ENCODE measurements around the gene XK. TPM values are rescaled to one million over a fixed set of nuclear protein-coding genes. Genes with fewer than 3 reads are reported as not detected.

Gene XK
- total and polyA plus RNA-seq, 2 experiments from 2014 or later = 0.29 to 1.5 TPM

GRCh38 chrX:37686996-37687395 is 1.4 kb downstream of the XK start (continued):
- TF ChIP-seq, protein P1, sequence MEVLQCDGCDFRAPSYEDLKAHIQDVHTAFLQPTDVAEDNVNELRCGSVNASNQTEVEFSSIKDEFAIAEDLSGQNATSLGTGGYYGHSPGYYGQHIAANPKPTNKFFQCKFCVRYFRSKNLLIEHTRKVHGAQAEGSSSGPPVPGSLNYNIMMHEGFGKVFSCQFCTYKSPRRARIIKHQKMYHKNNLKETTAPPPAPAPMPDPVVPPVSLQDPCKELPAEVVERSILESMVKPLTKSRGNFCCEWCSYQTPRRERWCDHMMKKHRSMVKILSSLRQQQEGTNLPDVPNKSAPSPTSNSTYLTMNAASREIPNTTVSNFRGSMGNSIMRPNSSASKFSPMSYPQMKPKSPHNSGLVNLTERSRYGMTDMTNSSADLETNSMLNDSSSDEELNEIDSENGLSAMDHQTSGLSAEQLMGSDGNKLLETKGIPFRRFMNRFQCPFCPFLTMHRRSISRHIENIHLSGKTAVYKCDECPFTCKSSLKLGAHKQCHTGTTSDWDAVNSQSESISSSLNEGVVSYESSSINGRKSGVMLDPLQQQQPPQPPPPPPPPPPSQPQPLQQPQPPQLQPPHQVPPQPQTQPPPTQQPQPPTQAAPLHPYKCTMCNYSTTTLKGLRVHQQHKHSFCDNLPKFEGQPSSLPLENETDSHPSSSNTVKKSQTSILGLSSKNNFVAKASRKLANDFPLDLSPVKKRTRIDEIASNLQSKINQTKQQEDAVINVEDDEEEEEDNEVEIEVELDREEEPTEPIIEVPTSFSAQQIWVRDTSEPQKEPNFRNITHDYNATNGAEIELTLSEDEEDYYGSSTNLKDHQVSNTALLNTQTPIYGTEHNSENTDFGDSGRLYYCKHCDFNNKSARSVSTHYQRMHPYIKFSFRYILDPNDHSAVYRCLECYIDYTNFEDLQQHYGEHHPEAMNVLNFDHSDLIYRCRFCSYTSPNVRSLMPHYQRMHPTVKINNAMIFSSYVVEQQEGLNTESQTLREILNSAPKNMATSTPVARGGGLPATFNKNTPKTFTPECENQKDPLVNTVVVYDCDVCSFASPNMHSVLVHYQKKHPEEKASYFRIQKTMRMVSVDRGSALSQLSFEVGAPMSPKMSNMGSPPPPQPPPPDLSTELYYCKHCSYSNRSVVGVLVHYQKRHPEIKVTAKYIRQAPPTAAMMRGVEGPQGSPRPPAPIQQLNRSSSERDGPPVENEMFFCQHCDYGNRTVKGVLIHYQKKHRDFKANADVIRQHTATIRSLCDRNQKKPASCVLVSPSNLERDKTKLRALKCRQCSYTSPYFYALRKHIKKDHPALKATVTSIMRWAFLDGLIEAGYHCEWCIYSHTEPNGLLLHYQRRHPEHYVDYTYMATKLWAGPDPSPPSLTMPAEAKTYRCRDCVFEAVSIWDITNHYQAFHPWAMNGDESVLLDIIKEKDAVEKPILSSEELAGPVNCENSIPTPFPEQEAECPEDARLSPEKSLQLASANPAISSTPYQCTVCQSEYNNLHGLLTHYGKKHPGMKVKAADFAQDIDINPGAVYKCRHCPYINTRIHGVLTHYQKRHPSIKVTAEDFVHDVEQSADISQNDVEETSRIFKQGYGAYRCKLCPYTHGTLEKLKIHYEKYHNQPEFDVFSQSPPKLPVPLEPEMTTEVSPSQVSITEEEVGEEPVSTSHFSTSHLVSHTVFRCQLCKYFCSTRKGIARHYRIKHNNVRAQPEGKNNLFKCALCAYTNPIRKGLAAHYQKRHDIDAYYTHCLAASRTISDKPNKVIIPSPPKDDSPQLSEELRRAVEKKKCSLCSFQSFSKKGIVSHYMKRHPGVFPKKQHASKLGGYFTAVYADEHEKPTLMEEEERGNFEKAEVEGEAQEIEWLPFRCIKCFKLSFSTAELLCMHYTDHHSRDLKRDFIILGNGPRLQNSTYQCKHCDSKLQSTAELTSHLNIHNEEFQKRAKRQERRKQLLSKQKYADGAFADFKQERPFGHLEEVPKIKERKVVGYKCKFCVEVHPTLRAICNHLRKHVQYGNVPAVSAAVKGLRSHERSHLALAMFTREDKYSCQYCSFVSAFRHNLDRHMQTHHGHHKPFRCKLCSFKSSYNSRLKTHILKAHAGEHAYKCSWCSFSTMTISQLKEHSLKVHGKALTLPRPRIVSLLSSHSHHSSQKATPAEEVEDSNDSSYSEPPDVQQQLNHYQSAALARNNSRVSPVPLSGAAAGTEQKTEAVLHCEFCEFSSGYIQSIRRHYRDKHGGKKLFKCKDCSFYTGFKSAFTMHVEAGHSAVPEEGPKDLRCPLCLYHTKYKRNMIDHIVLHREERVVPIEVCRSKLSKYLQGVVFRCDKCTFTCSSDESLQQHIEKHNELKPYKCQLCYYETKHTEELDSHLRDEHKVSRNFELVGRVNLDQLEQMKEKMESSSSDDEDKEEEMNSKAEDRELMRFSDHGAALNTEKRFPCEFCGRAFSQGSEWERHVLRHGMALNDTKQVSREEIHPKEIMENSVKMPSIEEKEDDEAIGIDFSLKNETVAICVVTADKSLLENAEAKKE (CRISPR knock-in tag; IDR thresholded peaks at IDR 0.05) = no peak
- TF ChIP-seq CREB1 (CRISPR knock-in tag; IDR thresholded peaks at IDR 0.05; ENCODE audit: low read depth) (no peak), JUNB (IDR thresholded peaks at IDR 0.05; ENCODE audit: unreplicated experiment) (no peak), STAT1 (IDR thresholded peaks at IDR 0.05; ENCODE audit: unreplicated experiment) (no peak), CTCF (conservative IDR thresholded peaks at IDR 0.05; ENCODE audit: low read depth in 2 of 2) (no peak), ZNF114 (CRISPR knock-in tag; IDR thresholded peaks at IDR 0.05) (no peak), NANOG (IDR thresholded peaks at IDR 0.05; ENCODE audit: borderline replicate concordance) (no peak)
- TF ChIP-seq, protein P2, sequence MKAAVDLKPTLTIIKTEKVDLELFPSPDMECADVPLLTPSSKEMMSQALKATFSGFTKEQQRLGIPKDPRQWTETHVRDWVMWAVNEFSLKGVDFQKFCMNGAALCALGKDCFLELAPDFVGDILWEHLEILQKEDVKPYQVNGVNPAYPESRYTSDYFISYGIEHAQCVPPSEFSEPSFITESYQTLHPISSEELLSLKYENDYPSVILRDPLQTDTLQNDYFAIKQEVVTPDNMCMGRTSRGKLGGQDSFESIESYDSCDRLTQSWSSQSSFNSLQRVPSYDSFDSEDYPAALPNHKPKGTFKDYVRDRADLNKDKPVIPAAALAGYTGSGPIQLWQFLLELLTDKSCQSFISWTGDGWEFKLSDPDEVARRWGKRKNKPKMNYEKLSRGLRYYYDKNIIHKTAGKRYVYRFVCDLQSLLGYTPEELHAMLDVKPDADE (IDR thresholded peaks at IDR 0.05) = no peak

Measured in GM23338 (cell line).